GM19351 (cell line): Measurements from ENCODE around the gene APOBEC2.

Experiments
- ATAC-seq: cut with Tn5 transposase; IDR thresholded peaks from one replicate; pipeline ENCODE4 v1.9.1; 2021; ENCODE audit warnings: mild to moderate bottlenecking, moderate library complexity; ENCODE audit not compliant: unreplicated experiment

The APOBEC2 gene

GRCh38 chr6:41037107-41037900 is 15.7 kb upstream of the APOBEC2 start:
- ATAC-seq: no peak

GRCh38 chr6:41038205-41038604 is 14.8 kb upstream of the APOBEC2 start:
- ATAC-seq: no peak

- peak; percentile 43 for ATAC-seq
Measured at GRCh38 chr6:41039060-41039998, 13.7 kb upstream of the APOBEC2 start, which contains the start of gene UNC5CL. Gene UNC5CL, minus strand, starts transcription at chr6:41039221. Its CDS starts 4,147 bp downstream, at chr6:41035074.

GRCh38 chr6:41040101-41040939 is 12.7 kb upstream of the APOBEC2 start:
- ATAC-seq: no peak

- no peak for ATAC-seq
Measured at GRCh38 chr6:41040940-41041536, 12.0 kb upstream of the APOBEC2 start.

GRCh38 chr6:41042226-41043055 is 10.6 kb upstream of the APOBEC2 start, which contains the start of gene TSPO2:
Gene TSPO2, plus strand, starts transcription at chr6:41042467. Its CDS starts 519 bp downstream, at chr6:41042986.
- no peak for ATAC-seq

- ATAC-seq: no peak
Measured at GRCh38 chr6:41043151-41043550, 9.9 kb upstream of the APOBEC2 start.

- ATAC-seq: no peak
Measured at GRCh38 chr6:41045664-41046063, 7.3 kb upstream of the APOBEC2 start.

- no peak for ATAC-seq
Measured at GRCh38 chr6:41046084-41046483, 6.9 kb upstream of the APOBEC2 start.

- ATAC-seq: no peak
Measured at GRCh38 chr6:41047306-41047705, 5.7 kb upstream of the APOBEC2 start.

GRCh38 chr6:41047745-41048732 is 5.0 kb upstream of the APOBEC2 start:
- ATAC-seq: no peak

- ATAC-seq: no peak
Measured at GRCh38 chr6:41049521-41049920, 3.5 kb upstream of the APOBEC2 start.

- ATAC-seq: no peak
Measured at GRCh38 chr6:41049955-41050354, 3.0 kb upstream of the APOBEC2 start.

- no peak for ATAC-seq
Measured at GRCh38 chr6:41050536-41050935, 2.5 kb upstream of the APOBEC2 start.

GRCh38 chr6:41051873-41052272 is 1.1 kb upstream of the APOBEC2 start:
- ATAC-seq: no peak

- no peak for ATAC-seq
Measured at GRCh38 chr6:41054511-41054910, 1.5 kb downstream of the APOBEC2 start.

- ATAC-seq: no peak
Measured at GRCh38 chr6:41055149-41055548, 2.1 kb downstream of the APOBEC2 start.

- ATAC-seq: no peak
Measured at GRCh38 chr6:41056768-41057490, 3.9 kb downstream of the APOBEC2 start.
